Endothelial cell of umbilical vein (primary cell): Measurements from ENCODE around the gene SDE2. TPM values are rescaled to one million over a fixed set of nuclear protein-coding genes. Genes with fewer than 3 reads are reported as not detected.

Experiments
- BruUV-seq: library from RNA; stranded (reverse); fragments of 400-500 nt; replicated peaks from 2 replicates; lab custom pipeline; 2021; lab: Mats Ljungman, UMichigan
- CTCF ChIA-PET: fragments of 300-600, 350-600 bp; sonication (Branson Sonifier 250); formaldehyde crosslinking; loops from one replicate; lab custom pipeline; 2021; ENCODE audit warnings: antibody characterized with exemption, inconsistent platforms; lab: Charles Lee
- POLR2A ChIA-PET: fragments of 300-600, 350-600 bp; sonication (Branson Sonifier 250); formaldehyde crosslinking; loops from one replicate; lab custom pipeline; 2021; ENCODE audit warnings: antibody characterized with exemption, inconsistent platforms; lab: Charles Lee
- DNase-seq: peaks from one replicate; pipeline ENCODE4 v3.0.0-alpha.2; 2011; ENCODE audit warnings: low read depth, low spot score
- FAIRE-seq: peaks from 2 replicates; lab custom pipeline; 2011; peaks lifted over from hg19 to GRCh38; lab: Jason Lieb, UNC
- H2AFZ ChIP-seq: 2 replicates; pipeline ENCODE4 v1.6.0; 2012; ENCODE audit warnings: low read depth, low read length, control low read depth, inconsistent platforms
- H3K27ac ChIP-seq: 2 replicates; pipeline ENCODE4 v1.5.1; 2011; ENCODE audit warnings: low read depth, mild to moderate bottlenecking, control low read depth, low read length, moderate library complexity; ENCODE audit not compliant: insufficient read depth
- H3K27me3 ChIP-seq, 2 experiments: 2 replicates each; pipeline versions ENCODE4 v1.6.0 to v1.6.1; 2011; ENCODE audit warnings: low read length in 2 of 2, mixed read lengths in 1 of 2; ENCODE audit not compliant: control insufficient read depth in 2 of 2, insufficient read depth in 2 of 2
- H3K36me3 ChIP-seq, 2 experiments: 2 replicates in 1 of 2; 3 replicates in 1 of 2; pipeline ENCODE4 v1.5.1; 2011; ENCODE audit warnings: low read length in 2 of 2, mild to moderate bottlenecking in 1 of 2, moderate library complexity in 1 of 2; ENCODE audit not compliant: control insufficient read depth in 2 of 2, insufficient read depth in 2 of 2; ENCODE audit errors: extremely low read depth in 1 of 2
- H3K4me1 ChIP-seq: 3 replicates; pipeline ENCODE4 v1.5.1; 2011; ENCODE audit warnings: mild to moderate bottlenecking, low read length; ENCODE audit not compliant: control insufficient read depth, insufficient read depth; ENCODE audit errors: extremely low read depth
- H3K4me2 ChIP-seq: 2 replicates; pipeline ENCODE4 v1.6.1; 2011; ENCODE audit warnings: low read length, control low read depth, mixed read lengths; ENCODE audit not compliant: insufficient read depth
- H3K4me3 ChIP-seq, 3 experiments: fragments of 200-600 bp in 1 of 3; sonication (generic), shearing (Covaris generic) in 1 of 3; replicated peaks in 1 of 3; 2 replicates each; pipeline ENCODE4 v1.5.1; 2011 to 2016; ENCODE audit warnings: control low read depth in 3 of 3, low read length in 3 of 3, mild to moderate bottlenecking in 2 of 3, inconsistent platforms in 1 of 3, low read depth in 1 of 3, moderate library complexity in 1 of 3; ENCODE audit not compliant: insufficient read depth in 1 of 3
- H3K79me2 ChIP-seq: 2 replicates; pipeline ENCODE4 v1.6.0; 2012; ENCODE audit warnings: low read length, inconsistent platforms; ENCODE audit not compliant: control insufficient read depth, insufficient read depth
- H3K9ac ChIP-seq: replicated peaks from 2 replicates; pipeline ENCODE3; 2011; ENCODE audit warnings: low read length, control low read depth; ENCODE audit not compliant: insufficient read depth; ENCODE audit errors: extremely low read depth
- H3K9me1 ChIP-seq: replicated peaks from 3 replicates; pipeline ENCODE4 v1.6.0; 2011; ENCODE audit warnings: mild to moderate bottlenecking, low read length; ENCODE audit not compliant: control insufficient read depth, insufficient read depth; ENCODE audit errors: extremely low read depth
- H3K9me3 ChIP-seq: replicated peaks from 2 replicates; pipeline ENCODE4 v1.5.1; 2012; ENCODE audit warnings: low read length, inconsistent platforms; ENCODE audit not compliant: control insufficient read depth, insufficient read depth
- H4K20me1 ChIP-seq: replicated peaks from 2 replicates; pipeline ENCODE3; 2011; ENCODE audit warnings: mild to moderate bottlenecking, low read length; ENCODE audit not compliant: control insufficient read depth, insufficient read depth; ENCODE audit errors: extremely low read depth
- CTCF ChIP-seq, 2 donors: IDR thresholded peaks; 1 replicate in 1 of 2; 2 replicates in 1 of 2; pipeline ENCODE4 v1.5.1; 2011; ENCODE audit warnings: low read length in 2 of 2, mild to moderate bottlenecking in 2 of 2, moderate library complexity in 2 of 2, control low read depth in 1 of 2, inconsistent platforms in 1 of 2, low read depth in 1 of 2; ENCODE audit not compliant: insufficient read depth in 1 of 2; ENCODE audit errors: extremely low read depth in 1 of 2
- EZH2 ChIP-seq: IDR thresholded peaks from 2 replicates; pipeline ENCODE4 v1.6.1; 2012; ENCODE audit warnings: borderline replicate concordance, low read depth, mild to moderate bottlenecking, moderate library complexity, low read length, inconsistent platforms; ENCODE audit not compliant: severe bottlenecking
- FOS ChIP-seq: IDR thresholded peaks from 2 replicates; pipeline ENCODE4 v1.6.1; 2011; ENCODE audit warnings: mild to moderate bottlenecking, low read length, moderate library complexity, borderline replicate concordance; ENCODE audit not compliant: insufficient read depth
- GATA2 ChIP-seq: IDR thresholded peaks from 2 replicates; pipeline ENCODE4 v1.7.0; 2011; ENCODE audit warnings: low read depth, mild to moderate bottlenecking, moderate library complexity, mixed read lengths, low read length; ENCODE audit not compliant: insufficient read length, insufficient read depth
- JUN ChIP-seq: IDR thresholded peaks from 2 replicates; pipeline ENCODE4 v1.6.1; 2011; ENCODE audit warnings: borderline replicate concordance, low read depth; ENCODE audit not compliant: insufficient read length, insufficient read depth
- MAX ChIP-seq: IDR thresholded peaks from 2 replicates; pipeline ENCODE4 v1.6.1; 2011; ENCODE audit not compliant: insufficient read depth, insufficient read length
- MYC ChIP-seq: IDR thresholded peaks from one replicate; pipeline ENCODE4 v1.6.1; 2011; ENCODE audit warnings: mild to moderate bottlenecking, low read depth, low read length
- POLR2A ChIP-seq: IDR thresholded peaks from 2 replicates; pipeline ENCODE4 v1.6.1; 2012; ENCODE audit warnings: low read depth, mild to moderate bottlenecking, control low read depth, low read length
- POLR2AphosphoS5 ChIP-seq: IDR thresholded peaks from 2 replicates; pipeline ENCODE4 v1.6.1; 2012; ENCODE audit warnings: low read depth, mild to moderate bottlenecking, control low read depth, low read length, moderate library complexity; ENCODE audit not compliant: insufficient read depth
- dilution Hi-C: fragments of 300-500 bp; cut with MboI; formaldehyde crosslinking; loops from one replicate; pipeline ENCODE4 v1.15.0; 2019; ENCODE audit warnings: low sequenced_read_pairs; ENCODE audit not compliant: extremely low pct_ligation_motif_present
- intact Hi-C: fragments of 100-400 bp; cut with micrococcal nuclease; formaldehyde crosslinking; loops from one replicate; pipeline ENCODE4 v1.10.0; 2022
- polyA plus RNA-seq, 4 experiments: library from polyadenylated mRNA; depleted of rRNA in 3 of 4; stranded (reverse) in 3 of 4; unstranded in 1 of 4; fragments of >200 nt; gene quantifications; 2 replicates each; pipeline versions ENCODE4 v1.2.1 to v1.2.3, GENCODE V29; 2011 to 2012; ENCODE audit warnings: missing spikeins in 1 of 4
- total RNA-seq: library from RNA; stranded (reverse); gene quantifications from 2 replicates; pipeline ENCODE4 v1.2.3, GENCODE V29; 2021

SDE2 gene
- total and polyA plus RNA-seq, 2 donors (not counting 3 experiments of a cell fraction or from before 2014, with no cell fraction given): 11.9 to 16.1 TPM

DNA sequence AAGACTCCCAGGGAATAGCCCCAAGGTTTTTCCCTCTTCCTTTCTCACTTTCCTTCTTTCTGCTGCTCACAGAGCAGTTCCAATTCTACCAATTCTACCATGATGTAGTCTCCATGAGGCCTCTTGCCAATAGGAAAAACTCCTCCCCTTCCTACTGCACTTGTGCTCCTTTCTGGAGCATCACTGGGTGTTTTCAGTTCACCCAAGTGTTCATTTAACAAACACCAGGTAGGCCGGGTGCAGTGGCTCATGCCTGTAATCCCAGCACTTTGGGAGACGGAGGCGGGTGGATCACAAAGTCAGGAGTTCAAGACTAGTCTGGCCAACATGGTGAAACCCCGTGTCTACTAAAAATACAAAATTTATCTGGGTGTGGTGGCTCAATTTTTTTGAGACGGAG, 36.8 kb upstream of the SDE2 start:
- Histone ChIP-seq H3K4me3 (no peak overlapping the region), H3K9me3 (no peaks in the 10 kb centered on the region), H3K9me1 (no peaks in the 10 kb centered on the region), H3K4me2 (no peak overlapping the region), H3K9ac (no peak overlapping the region), H3K79me2 (no peaks in the 10 kb centered on the region), H4K20me1 (no peaks in the 10 kb centered on the region), H3K27ac (no peak overlapping the region), H3K36me3 (no peaks in the 10 kb centered on the region), H3K4me1 (peaks cover 3% of the 10 kb centered on the region), H3K27me3 (peaks cover 0 to 1% of the 10 kb centered on the region in 2 experiments), H2AFZ (no peak overlapping the region)
- dilution Hi-C loops: no loop called here
- FAIRE-seq: no peak
- CTCF ChIA-PET: no interaction called here
- TF ChIP-seq POLR2A (no peak), EZH2 (no peak), GATA2 (no peak), MYC (no peak), CTCF (IDR thresholded peaks at IDR 0.05; ENCODE audit: extremely low read depth in 1 of 2, insufficient read depth in 1 of 2, low read depth in 1 of 2, low read length in 2 of 2) (no peak), JUN (no peak), POLR2AphosphoS5 (no peak), FOS (no peak), MAX (no peak)
- POLR2A ChIA-PET: no interaction called here
- BruUV-seq: no TSS peak
- intact Hi-C loops: no loop called here
- DNase-seq: no peak
